ENCODE results near the gene EXOC4.

GRCh38 chr7:133999178-133999577 is 746.3 kb downstream of the EXOC4 start:
- no peak for TF ChIP-seq ZNF274 (IDR thresholded peaks at IDR 0.05; ENCODE audit: low read depth, low read length)
- no peak for TF ChIP-seq YY1 (IDR thresholded peaks at IDR 0.05; ENCODE audit: insufficient read depth, insufficient read length)
- TF ChIP-seq SUZ12 (IDR thresholded peaks at IDR 0.05; ENCODE audit: extremely low read depth, insufficient read depth, insufficient read length): no peak

Data from NT2/D1 (cell line).